NT2/D1 (cell line): Measurements from ENCODE around the gene IFRD2.

Experiments used
- SUZ12 ChIP-seq: IDR thresholded peaks from 2 replicates; pipeline ENCODE4 v1.6.1; 2011; ENCODE audit not compliant: insufficient read length, insufficient read depth; ENCODE audit errors: extremely low read depth
- YY1 ChIP-seq: IDR thresholded peaks from 2 replicates; pipeline ENCODE4 v1.6.1; 2011; ENCODE audit not compliant: insufficient read length, insufficient read depth
- ZNF274 ChIP-seq: IDR thresholded peaks from 2 replicates; pipeline ENCODE4 v1.6.1; 2011; ENCODE audit warnings: mild to moderate bottlenecking, low read depth, low read length

GRCh38 chr3:50325113-50325480 lies 32.9 kb upstream of the IFRD2 start:
- TF ChIP-seq YY1 (no peak), ZNF274 (no peak), SUZ12 (no peak)
